Measurements from ENCODE around the gene INSL6. TPM values are rescaled to one million over a fixed set of nuclear protein-coding genes. Genes with fewer than 3 reads are reported as not detected.

Gene INSL6
- total and polyA plus RNA-seq, 2 experiments from 2014 or later: 0.52 TPM; not detected in 1

GRCh38 chr9:5178126-5178805 lies 7.2 kb downstream of the INSL6 start:
- Histone ChIP-seq H3K27ac (no peak overlapping the region), H3K36me3 (replicated peaks; ENCODE audit: insufficient read depth, low read depth) (no peaks in the 10 kb centered on the region), H4K20me1 (ENCODE audit: insufficient read depth, poor library complexity, severe bottlenecking) (no peaks in the 10 kb centered on the region), H3K4me3 (no peak overlapping the region), H3K27me3 (no peaks in the 10 kb centered on the region), H3K4me2 (no peak overlapping the region), H3K79me2 (no peaks in the 10 kb centered on the region), H2AFZ (no peak overlapping the region), H3K9me3 (ENCODE audit: low read depth) (no peaks in the 10 kb centered on the region), H3K9me2 (replicated peaks; ENCODE audit: insufficient read depth) (no peaks in the 10 kb centered on the region), H3K4me1 (ENCODE audit: insufficient read depth) (no peaks in the 10 kb centered on the region)
- WGBS (ENCODE audit: low lambda C conversion rate, missing lambda C conversion rate): 81% methylated on average over 4 of the region's 4 CpGs
- DNase-seq (ENCODE audit: low spot score): no peak
- no peak for TF ChIP-seq EZH2 (IDR thresholded peaks at IDR 0.05; ENCODE audit: borderline replicate concordance)
- no peak for TF ChIP-seq EZH2phosphoT487 (IDR thresholded peaks at IDR 0.05; ENCODE audit: low read depth, severe bottlenecking, unreplicated experiment)
- no peak for TF ChIP-seq CTCF (IDR thresholded peaks at IDR 0.05; ENCODE audit: poor library complexity)

GRCh38 chr9:5146241-5146640 lies 39.2 kb downstream of the INSL6 start:
- Histone ChIP-seq H3K27me3 (no peaks in the 10 kb centered on the region), H3K4me3 (no peak overlapping the region), H3K79me2 (no peaks in the 10 kb centered on the region), H3K9me3 (ENCODE audit: low read depth) (no peaks in the 10 kb centered on the region), H3K4me1 (ENCODE audit: insufficient read depth) (no peaks in the 10 kb centered on the region), H2AFZ (no peak overlapping the region), H3K9me2 (replicated peaks; ENCODE audit: insufficient read depth) (no peaks in the 10 kb centered on the region), H3K36me3 (replicated peaks; ENCODE audit: insufficient read depth, low read depth) (peaks cover 3% of the 10 kb centered on the region), H4K20me1 (ENCODE audit: insufficient read depth, poor library complexity, severe bottlenecking) (no peaks in the 10 kb centered on the region), H3K27ac (no peak overlapping the region), H3K4me2 (no peak overlapping the region)
- WGBS (ENCODE audit: low lambda C conversion rate, missing lambda C conversion rate): 92% methylated on average over 1 of the region's 1 CpG
- TF ChIP-seq EZH2 (IDR thresholded peaks at IDR 0.05; ENCODE audit: borderline replicate concordance) (no peak), EZH2phosphoT487 (IDR thresholded peaks at IDR 0.05; ENCODE audit: low read depth, severe bottlenecking, unreplicated experiment) (no peak), CTCF (IDR thresholded peaks at IDR 0.05; ENCODE audit: poor library complexity) (no peak)
- no peak for DNase-seq (ENCODE audit: low spot score)

GRCh38 chr9:5144217-5144616 lies 41.2 kb downstream of the INSL6 start:
- TF ChIP-seq EZH2phosphoT487 (IDR thresholded peaks at IDR 0.05; ENCODE audit: low read depth, severe bottlenecking, unreplicated experiment): no peak
- TF ChIP-seq EZH2 (IDR thresholded peaks at IDR 0.05; ENCODE audit: borderline replicate concordance): no peak
- H3K9me3 ChIP-seq (ENCODE audit: low read depth): no peaks in the 10 kb centered on the region

GRCh38 chr9:5140151-5140550 lies 45.3 kb downstream of the INSL6 start:
- H3K4me1 ChIP-seq (ENCODE audit: insufficient read depth): no peaks in the 10 kb centered on the region
- H3K4me3 ChIP-seq: no peak overlapping the region
- H4K20me1 ChIP-seq (ENCODE audit: insufficient read depth, poor library complexity, severe bottlenecking): no peaks in the 10 kb centered on the region
- no peak overlapping the region for H3K27ac ChIP-seq
- H2AFZ ChIP-seq: no peak overlapping the region
- DNase-seq (ENCODE audit: low spot score): no peak
- no peak overlapping the region for H3K4me2 ChIP-seq
- H3K27me3 ChIP-seq: no peaks in the 10 kb centered on the region
- peaks cover 8% of the 10 kb centered on the region for H3K9me3 ChIP-seq (ENCODE audit: low read depth)
- H3K79me2 ChIP-seq: no peaks in the 10 kb centered on the region
- H3K36me3 ChIP-seq (replicated peaks; ENCODE audit: insufficient read depth, low read depth): peaks cover 3% of the 10 kb centered on the region
- WGBS (ENCODE audit: low lambda C conversion rate, missing lambda C conversion rate): 93% methylated on average over 1 of the region's 1 CpG
- H3K9me2 ChIP-seq (replicated peaks; ENCODE audit: insufficient read depth): no peaks in the 10 kb centered on the region
- TF ChIP-seq EZH2phosphoT487 (IDR thresholded peaks at IDR 0.05; ENCODE audit: low read depth, severe bottlenecking, unreplicated experiment): no peak
- TF ChIP-seq EZH2 (IDR thresholded peaks at IDR 0.05; ENCODE audit: borderline replicate concordance): no peak
- no peak for TF ChIP-seq CTCF (IDR thresholded peaks at IDR 0.05; ENCODE audit: poor library complexity)

More at GRCh38 chr9:5144217-5144616, 41.2 kb downstream of the INSL6 start:
- H3K4me2 ChIP-seq: no peak overlapping the region
- no peak overlapping the region for H2AFZ ChIP-seq
- no peaks in the 10 kb centered on the region for H3K79me2 ChIP-seq
- no peak for DNase-seq (ENCODE audit: low spot score)
- H3K9me2 ChIP-seq (replicated peaks; ENCODE audit: insufficient read depth): no peaks in the 10 kb centered on the region
- 85% methylated on average over 7 of the region's 7 CpGs for WGBS (ENCODE audit: low lambda C conversion rate, missing lambda C conversion rate)
- no peaks in the 10 kb centered on the region for H3K4me1 ChIP-seq (ENCODE audit: insufficient read depth)
- no peak overlapping the region for H3K4me3 ChIP-seq
- H3K27ac ChIP-seq: no peak overlapping the region
- H4K20me1 ChIP-seq (ENCODE audit: insufficient read depth, poor library complexity, severe bottlenecking): no peaks in the 10 kb centered on the region
- H3K36me3 ChIP-seq (replicated peaks; ENCODE audit: insufficient read depth, low read depth): peaks cover 3% of the 10 kb centered on the region
- no peaks in the 10 kb centered on the region for H3K27me3 ChIP-seq

Measured in hepatocyte (in vitro differentiated cells).